HG02759 (cell line): ENCODE data around the gene HS6ST2.

Source experiments
- ATAC-seq: cut with Tn5 transposase; IDR thresholded peaks from one replicate; pipeline ENCODE4 v1.9.1; 2021; ENCODE audit warnings: mild to moderate bottlenecking, moderate library complexity; ENCODE audit not compliant: unreplicated experiment

HS6ST2 gene

DNA sequence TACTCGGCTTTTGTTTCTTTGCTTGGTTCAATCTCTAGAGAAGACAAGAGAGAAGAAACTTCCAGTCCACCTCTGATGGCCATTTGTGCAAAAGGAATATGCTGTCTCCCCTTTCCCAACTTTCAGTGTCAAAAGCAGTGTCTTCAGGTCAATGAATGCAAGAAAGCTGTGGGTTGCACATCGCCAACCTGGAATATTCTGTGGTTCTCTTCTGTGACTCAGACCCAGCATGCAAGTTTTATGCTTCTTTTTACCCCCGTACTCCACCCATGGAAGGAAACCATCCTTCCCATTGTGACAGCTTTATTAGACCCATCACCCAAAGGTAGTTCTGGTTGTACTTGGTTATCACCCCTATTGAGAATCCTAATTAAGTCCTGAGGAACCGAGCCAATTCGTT lies 334.0 kb downstream of the HS6ST2 start:
- no peak for ATAC-seq

- no peak for ATAC-seq
Observed at GRCh38 chrX:132623942-132624341, 334.5 kb downstream of the HS6ST2 start.

GRCh38 chrX:132623300-132623699 lies 335.1 kb downstream of the HS6ST2 start:
- ATAC-seq: no peak

GRCh38 chrX:132622130-132622529 lies 336.3 kb downstream of the HS6ST2 start:
- ATAC-seq: no peak

- no peak for ATAC-seq
Observed at GRCh38 chrX:132618810-132619209, 339.6 kb downstream of the HS6ST2 start.

DNA sequence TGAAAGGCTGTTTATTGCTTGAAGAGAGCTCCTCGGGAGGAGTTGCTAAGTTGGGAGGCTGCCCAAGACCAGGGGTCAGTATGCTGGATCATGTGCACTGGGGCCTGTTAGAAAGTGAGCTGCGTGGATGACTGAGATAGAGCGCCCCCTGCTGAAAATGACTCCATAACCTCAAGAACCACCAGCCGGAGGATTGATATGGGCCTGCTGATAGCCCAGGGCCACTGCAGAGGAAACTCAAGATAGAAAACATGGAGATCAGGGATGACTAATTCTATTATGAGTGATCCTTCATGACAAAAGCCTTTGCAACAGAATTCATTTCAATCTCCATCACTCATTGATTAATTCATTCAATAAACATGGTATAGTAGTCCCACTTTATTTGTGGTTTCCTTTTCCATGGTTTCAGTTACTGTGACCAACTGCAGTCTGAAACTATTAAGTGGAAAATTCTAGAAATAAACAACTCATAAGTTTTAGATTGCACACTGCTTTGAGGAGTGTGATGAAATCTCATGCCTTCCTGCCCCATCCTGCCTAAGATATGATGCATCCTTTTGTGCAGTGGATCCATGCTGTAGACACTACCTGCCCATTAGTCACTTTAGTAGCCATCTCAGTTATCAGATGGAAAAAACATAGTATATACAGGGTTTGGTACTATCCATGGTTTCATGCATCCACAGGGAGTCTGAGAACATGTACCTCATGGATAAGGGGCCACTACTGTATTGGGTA lies 342.9 kb downstream of the HS6ST2 start:
- no peak for ATAC-seq

GRCh38 chrX:132614297-132614696 lies 344.1 kb downstream of the HS6ST2 start:
- ATAC-seq: no peak

GRCh38 chrX:132613801-132614200 lies 344.6 kb downstream of the HS6ST2 start:
- ATAC-seq: no peak

GRCh38 chrX:132612821-132613564 lies 345.4 kb downstream of the HS6ST2 start:
- no peak for ATAC-seq

DNA sequence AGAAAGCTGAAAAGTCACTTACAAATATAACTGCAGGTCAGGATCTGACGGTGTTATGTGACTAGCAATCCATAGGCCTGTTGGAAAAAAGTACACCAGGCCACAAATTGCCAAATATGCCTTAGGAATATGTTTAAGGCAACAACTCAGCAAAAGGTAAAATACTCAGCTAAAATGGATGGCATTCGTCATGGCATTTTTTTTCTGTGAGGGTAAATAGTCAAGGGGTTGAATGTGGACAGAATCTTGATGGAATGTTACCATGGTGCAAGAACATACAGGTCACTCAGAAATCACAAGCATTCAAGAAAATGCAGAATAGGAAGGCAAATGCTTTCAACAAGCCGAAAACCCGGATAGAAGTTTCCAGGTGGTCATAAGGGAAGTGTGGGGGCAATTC lies 347.9 kb downstream of the HS6ST2 start:
- ATAC-seq: no peak

- no peak for ATAC-seq
Observed at GRCh38 chrX:132609362-132609848, 349.0 kb downstream of the HS6ST2 start.

DNA sequence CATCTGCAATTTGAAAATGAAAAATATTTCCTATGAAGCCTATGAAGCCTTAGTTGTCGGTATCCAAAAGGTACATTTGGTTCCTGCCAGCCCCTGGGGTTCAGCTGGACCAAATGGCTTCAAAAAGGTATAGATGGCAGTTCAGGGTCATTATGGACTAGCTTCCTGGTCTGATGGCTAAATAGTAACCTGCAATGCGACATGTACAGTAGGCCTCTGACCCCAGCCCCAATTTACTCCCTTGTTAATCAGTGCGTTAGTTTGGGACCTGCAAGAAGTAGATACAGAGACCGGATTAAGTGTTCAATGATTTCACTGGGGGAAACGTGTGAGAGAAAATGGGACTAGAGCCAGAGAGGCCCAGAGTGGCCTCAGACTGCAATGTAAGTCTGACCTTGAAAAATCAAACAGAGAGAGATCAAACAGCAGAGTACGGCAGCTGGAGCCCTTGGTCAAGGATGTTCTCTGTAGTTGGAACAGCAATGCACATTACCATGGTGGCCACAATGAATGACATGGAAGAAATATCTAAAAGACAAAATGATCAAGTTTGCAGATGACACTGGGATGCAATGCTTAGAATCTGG lies 354.6 kb downstream of the HS6ST2 start:
- ATAC-seq: no peak

DNA sequence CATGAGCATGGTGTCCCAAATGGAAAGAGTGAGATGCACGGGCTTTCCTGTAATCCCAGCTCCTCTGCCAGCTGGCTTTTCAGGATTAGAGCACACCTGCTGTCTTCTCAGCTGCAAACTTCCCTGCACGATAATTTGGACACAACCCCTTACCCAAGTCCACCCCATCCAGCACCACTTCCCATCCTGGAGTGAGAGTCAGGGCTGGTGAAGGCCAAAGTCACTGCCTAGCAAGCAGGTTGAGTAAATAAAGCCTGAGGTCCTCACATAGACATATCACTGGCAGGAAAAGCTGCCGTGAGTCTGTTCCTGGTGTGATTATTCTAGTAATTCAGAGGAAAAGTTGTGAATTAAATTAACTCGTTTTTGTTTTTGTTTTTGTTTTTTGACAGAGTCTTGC lies 355.7 kb downstream of the HS6ST2 start:
- ATAC-seq: no peak

DNA sequence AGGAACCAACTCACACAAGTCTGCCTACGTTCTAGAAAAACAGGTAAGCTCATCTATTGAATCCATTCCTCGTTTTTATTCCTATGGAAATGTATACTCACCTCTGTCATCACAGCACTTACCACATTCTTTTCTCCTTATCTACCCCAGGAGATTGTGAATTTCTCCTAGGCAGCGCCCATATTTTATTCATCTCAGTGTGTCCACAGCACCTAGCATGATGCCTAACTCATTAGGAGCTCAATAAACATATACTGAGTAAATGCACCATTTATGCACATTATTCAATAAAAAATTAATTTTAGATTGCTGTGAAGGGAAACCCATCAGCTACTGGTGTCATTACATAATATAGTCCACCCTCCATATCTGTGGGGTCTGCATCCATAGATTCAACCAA lies 363.4 kb downstream of the HS6ST2 start:
- ATAC-seq: no peak

GRCh38 chrX:132594129-132594528 lies 364.3 kb downstream of the HS6ST2 start:
- no peak for ATAC-seq

GRCh38 chrX:132592880-132593279 lies 365.5 kb downstream of the HS6ST2 start:
- no peak for ATAC-seq

GRCh38 chrX:132591719-132592275 lies 366.6 kb downstream of the HS6ST2 start:
- ATAC-seq: no peak

DNA sequence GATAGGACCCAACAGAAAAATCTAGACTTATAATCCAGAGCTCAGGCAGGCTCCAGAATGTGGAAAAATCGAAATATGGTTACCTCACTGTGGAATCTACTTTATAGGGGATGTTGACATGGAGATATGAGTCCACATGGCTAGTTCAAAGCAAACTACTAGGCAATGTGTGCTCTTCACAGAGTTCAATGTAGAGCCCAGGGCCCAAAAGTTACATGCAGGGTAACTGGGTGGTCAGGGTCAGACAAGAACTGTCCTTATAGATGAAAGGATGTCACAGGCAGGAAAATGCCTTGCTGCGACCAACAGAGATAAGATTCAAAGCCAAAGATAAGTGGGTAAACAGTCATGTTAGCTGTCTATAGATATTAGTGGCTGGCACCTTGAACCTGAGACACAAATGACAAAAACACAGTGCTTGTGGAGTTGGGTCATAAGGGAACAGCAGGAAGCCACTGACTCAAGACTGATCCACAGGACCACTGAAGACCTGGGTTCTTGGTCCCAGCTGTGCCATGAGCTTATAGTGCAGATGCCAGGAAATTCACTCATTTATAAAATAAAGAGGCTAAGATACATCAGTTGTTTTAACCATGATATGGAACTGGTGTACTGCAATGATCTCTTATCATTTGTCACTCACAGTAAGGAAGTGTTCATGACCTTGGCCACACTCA lies 367.9 kb downstream of the HS6ST2 start:
- no peak for ATAC-seq

DNA sequence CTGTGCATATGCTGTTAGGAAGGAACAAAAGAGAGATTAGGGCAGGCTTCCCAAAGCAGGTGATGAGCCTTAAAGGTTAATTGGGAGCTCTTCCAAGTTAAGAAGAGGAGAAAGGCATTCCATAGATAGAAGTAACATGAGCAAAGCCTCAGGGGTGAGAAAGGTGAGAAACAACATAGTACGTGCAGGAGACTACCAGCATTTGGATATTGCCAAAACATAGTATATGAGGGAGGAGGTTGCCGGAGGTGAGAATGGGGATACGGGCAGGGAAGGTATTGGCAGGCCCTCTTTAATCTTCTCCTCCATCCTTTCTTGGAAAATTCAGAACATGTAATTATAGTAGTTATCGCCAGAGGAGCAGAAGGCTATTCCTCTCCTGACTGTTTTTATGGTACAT lies 373.5 kb downstream of the HS6ST2 start:
- no peak for ATAC-seq

DNA sequence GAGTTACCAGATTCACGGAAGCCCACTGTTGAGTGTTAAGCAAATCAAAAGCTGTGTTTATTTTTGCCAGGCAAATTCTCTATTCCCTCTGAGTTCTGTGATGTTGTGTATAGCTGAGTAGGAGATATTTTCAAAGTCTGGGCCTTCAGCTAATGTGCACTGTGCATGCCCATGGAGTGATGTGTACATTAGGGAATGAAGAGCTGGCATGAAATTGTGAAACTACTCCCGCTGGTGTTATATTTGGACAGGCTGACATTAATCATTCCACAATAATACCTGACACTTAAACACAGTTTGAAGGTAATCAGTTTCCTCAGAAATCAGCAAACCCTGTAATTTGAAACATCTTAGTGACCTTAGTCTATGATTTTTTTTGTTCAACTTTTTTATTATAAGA lies 381.5 kb downstream of the HS6ST2 start:
- ATAC-seq: no peak
